Stimulated activated CD4-positive, alpha-beta T cell treated with anti-CD3 and anti-CD28 coated beads, Interleukin-4, amount 100 ng/mL, for 4 hours (primary cell): Measurements from ENCODE around the gene RPS6KA2.

Source experiments
- DNase-seq, 2 experiments: peaks; one replicate each; pipeline ENCODE4 v3.0.0-alpha.2; 2020

Gene RPS6KA2

GRCh38 chr6:166439366-166440091 lies 187.5 kb downstream of the RPS6KA2 start:
- DNase-seq: no peak

- no peak for DNase-seq
Measured at GRCh38 chr6:166438211-166438861, 188.7 kb downstream of the RPS6KA2 start.

DNA sequence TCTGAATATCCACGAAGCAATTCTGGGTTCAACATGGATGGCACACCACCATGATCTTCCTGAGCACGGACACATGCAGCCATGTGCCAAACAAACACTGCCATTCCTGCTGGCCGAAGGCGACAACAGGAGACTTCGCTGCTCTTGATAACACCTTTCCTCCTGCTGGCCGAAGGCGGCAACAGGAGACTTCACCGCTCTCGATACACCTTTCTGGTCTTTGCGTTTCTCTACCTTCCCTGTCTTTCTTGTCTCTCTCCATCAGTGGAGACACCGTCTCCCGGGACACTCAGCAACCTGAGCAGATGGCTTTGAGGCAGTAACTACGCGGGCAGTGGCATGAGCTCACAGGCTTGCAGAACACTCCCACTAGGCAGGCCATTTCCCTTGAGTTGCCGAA lies 189.4 kb downstream of the RPS6KA2 start:
- no peak for DNase-seq

DNA sequence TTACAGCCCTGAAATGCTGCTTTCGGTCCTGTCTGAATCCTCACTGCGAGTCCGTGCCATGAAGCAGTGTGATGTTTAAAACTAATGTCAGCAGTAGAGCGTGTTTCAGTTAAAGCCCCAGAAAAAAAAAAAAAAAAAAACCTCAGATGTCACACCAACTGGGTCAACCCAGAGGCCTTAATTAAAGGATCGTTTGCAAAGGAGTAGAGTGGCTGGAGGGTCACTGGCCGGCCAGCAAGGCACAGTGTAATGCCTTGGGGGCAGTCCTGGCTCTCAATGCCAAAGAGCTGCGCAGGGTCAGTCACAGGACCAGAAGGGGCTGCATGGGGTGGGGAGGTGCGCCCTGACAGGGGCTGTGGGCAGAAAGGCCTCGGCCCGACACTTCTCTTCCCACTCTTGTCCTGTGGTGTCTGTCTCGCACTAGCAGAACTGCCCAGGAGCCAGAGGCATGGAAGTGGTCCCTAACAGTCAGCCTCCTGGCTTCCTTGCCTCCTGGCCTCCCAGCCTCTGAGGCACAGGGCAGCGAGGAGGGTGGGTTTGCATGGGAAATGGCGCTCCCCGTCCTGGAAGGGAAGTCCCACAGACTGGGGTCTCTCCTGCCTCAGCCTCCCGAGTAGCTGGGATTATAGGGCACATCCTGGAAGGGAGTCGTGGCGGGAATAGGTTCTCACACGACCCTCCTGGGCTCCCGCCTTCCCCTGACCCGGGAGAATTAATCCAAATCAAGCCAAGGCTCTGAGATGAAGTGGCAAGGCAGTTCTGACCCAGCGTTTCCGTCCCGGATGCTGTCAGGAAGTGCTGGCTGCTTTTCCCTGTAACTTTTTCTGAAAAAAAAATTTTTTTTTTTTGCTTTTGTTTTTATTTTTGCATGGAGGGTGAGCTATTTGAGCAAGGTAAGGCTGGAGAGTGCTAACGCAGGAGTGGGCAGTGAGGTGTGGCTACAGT lies 190.6 kb downstream of the RPS6KA2 start:
- DNase-seq: no peak

DNA sequence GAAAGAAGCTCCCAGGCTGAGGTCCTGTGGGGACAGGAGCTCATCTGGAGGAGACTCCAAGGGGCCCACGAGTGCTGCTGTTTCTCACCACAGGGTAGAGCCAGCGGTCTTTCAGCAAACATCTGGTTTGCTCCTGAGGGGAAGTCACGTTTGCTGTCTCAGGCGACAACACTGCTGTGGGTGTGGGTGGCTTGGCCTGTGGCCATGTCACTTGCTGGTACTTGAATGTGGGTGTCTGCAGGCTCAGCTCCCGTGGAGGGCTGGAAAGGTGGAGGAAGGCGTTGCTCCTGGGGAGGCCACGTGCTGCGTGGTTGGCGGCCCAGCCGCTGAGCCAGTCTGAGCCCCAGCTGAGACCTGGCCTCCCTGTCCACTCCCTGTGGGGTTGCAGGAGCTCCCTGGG lies 191.5 kb downstream of the RPS6KA2 start:
- DNase-seq: peak in 1 of 2 experiments; percentile 32

GRCh38 chr6:166434336-166434735 lies 192.7 kb downstream of the RPS6KA2 start:
- DNase-seq: no peak

DNA sequence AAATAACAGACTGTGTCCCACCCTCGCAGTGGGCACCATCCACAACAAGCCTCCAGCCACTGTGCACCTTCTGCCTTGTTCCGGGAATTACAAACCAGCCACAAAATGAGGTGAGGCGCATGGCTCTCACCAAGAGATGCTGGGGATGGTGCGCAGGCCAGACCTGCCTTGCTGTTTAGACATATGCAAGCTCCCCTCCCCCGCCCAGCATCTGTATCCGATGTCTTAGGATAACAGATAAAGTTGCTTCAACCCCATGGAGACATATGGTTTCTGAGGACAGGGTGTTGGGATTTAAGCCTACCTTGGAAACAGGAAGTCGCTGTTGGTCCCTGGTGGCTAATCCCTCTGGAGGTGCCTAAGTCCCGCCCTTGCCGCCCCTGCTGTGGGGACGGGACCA lies 194.0 kb downstream of the RPS6KA2 start:
- DNase-seq: no peak

GRCh38 chr6:166430269-166430668 lies 196.8 kb downstream of the RPS6KA2 start:
- no peak for DNase-seq

DNA sequence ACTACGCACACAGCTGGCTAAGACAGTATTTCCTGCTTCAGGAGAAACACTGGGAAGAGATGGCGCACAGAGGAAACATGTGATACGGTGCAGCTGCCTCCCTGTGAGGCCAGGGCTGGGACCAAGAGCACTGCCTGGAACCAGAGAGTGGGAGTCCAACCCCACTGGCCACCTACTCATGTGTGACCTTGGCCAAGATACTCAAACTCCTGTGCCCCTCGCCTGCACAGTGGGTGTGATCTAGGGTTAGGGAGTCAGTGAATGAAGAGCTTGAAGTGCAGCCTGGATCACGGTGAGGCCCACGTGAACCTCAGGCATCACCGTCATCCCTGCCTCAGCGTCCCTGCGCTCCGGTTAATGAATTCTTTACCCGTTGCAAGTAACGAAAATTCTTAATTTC lies 202.6 kb downstream of the RPS6KA2 start:
- DNase-seq: no peak

GRCh38 chr6:166423781-166424180 lies 203.3 kb downstream of the RPS6KA2 start:
- DNase-seq: no peak

DNA sequence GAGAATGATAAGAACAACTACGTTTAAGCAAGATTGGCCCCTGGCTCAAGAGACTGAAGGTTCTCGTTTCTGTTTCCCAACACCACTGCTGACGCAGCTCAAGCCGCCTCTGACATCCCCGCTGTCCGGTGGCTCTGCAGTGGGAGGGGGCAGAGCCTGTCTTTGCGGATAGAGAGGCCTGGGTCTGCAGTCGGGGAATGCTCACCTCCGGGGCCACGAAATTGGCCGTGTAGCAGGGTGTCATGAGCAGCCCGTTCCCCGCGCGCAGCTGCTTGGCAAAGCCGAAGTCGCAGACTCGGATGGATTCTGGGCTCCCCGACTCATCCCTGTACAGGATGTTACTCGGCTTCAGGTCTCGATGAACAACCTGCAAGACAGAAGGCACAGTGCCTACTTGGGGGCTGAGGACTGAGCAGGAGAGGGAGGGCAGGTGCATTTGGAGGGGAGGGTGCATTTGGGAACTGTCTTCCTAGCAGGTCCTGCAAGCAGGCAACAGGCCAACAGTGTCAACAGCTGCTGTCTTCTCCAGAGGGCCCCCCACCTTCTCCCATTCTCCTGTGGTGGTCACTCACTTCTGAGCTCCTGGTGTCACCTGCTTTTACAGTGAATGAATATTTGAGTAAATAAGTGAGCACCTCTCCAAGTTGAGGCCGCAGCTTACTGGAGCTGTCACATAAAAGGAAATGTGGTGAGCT lies 203.9 kb downstream of the RPS6KA2 start:
- no peak for DNase-seq

GRCh38 chr6:166422201-166422940 lies 204.7 kb downstream of the RPS6KA2 start:
- no peak for DNase-seq

GRCh38 chr6:166420351-166420750 lies 206.7 kb downstream of the RPS6KA2 start:
- no peak for DNase-seq

DNA sequence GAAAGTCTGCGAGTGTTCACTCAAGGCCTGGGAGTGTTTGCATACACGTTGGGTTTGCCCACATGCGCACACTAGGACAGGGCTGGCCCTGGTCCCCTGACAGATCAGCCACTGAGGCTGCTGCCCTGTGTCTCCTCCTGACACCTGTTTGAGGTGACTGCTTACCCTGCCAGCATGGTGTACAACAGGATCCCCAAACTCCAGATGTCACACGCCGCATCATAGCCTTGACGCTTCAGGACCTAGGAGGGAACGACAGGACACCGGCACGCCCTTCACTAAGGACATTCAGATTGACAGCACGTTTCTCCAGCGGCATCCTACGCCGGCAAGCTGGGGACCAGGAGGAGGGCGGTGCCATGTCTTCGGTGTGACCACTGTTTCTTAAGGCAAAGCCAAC lies 207.3 kb downstream of the RPS6KA2 start:
- no peak for DNase-seq

DNA sequence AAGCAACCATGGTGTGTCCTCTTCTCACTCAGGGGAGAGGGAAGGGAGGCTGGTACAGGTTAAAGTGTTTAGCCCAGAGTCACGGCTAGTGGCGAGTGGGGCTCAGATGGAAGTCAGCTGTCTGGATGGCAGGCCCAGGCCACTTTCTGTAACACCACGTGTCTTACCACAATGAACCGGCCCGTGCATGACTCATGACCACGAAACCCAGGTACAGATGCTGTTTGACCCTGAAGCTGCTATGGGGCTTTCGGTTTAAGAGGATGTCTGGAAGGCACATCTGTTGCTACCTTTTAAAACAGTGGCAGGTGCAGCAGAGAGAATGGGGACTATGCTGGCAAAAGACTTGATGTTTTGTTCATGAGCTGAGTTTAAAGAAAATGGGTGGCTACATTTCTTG lies 207.8 kb downstream of the RPS6KA2 start:
- peak; percentile 19 to 64 for DNase-seq

- peak in 1 of 2 experiments; percentile 31 for DNase-seq
Measured at GRCh38 chr6:166418691-166419143, 208.3 kb downstream of the RPS6KA2 start.

- peak in 1 of 2 experiments; percentile 34 for DNase-seq
Measured at GRCh38 chr6:166417285-166417691, 209.8 kb downstream of the RPS6KA2 start.

DNA sequence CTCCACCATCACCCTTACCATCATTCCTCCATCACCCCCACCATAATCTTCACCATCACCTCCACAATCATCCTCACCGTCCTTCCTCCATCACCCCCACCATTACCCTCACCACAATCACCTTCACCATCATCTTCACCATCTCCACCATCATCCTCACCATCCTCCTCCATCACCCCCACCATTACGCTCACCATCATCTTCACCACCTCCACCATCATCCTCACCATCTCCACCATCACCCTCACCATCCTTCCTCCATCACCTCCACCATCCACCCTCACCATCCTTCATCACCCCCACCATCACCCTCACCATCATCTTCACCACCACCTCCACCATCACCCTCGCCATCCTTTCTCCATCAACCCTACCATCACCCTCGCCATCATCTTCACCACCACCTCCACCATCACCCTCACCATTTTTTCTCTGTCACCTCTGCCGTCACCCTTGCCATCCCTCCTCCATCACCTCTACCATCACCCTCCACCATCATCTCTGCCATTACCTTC lies 211.2 kb downstream of the RPS6KA2 start:
- no peak for DNase-seq

GRCh38 chr6:166415306-166415705 lies 211.7 kb downstream of the RPS6KA2 start:
- DNase-seq: no peak

DNA sequence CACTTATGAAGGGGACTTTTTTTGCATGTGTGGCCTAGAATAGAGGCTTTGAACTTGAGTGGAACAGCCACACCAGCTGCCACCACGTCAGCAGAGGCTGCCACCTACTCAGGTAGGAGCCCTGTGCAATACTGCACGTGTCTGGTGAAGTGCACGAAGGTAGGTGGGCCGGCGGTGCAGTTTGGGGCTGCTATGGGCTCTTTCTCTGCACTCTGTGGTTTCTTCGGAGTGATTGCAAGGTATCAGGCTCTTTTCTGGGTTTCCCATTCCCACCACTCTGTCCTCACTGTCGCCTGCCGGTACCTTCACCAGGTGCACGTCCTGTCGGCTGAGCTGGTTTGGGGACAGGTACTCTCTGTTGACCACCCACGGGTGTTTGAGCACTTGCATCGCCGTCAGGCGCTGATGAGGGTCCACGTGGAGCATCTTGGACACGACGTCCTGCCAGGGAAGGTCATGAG lies 213.5 kb downstream of the RPS6KA2 start:
- DNase-seq: peak in 1 of 2 experiments; percentile 19

GRCh38 chr6:166412911-166413384 lies 214.1 kb downstream of the RPS6KA2 start:
- no peak for DNase-seq
